ENCODE measurements around the gene TGFB2.
"Not testable (repeated sequence)": the region's sequence is repeated elsewhere in the genome, so short reads cannot be mapped to it uniquely, and the experiment has no call there.

TGFB2 gene

DNA sequence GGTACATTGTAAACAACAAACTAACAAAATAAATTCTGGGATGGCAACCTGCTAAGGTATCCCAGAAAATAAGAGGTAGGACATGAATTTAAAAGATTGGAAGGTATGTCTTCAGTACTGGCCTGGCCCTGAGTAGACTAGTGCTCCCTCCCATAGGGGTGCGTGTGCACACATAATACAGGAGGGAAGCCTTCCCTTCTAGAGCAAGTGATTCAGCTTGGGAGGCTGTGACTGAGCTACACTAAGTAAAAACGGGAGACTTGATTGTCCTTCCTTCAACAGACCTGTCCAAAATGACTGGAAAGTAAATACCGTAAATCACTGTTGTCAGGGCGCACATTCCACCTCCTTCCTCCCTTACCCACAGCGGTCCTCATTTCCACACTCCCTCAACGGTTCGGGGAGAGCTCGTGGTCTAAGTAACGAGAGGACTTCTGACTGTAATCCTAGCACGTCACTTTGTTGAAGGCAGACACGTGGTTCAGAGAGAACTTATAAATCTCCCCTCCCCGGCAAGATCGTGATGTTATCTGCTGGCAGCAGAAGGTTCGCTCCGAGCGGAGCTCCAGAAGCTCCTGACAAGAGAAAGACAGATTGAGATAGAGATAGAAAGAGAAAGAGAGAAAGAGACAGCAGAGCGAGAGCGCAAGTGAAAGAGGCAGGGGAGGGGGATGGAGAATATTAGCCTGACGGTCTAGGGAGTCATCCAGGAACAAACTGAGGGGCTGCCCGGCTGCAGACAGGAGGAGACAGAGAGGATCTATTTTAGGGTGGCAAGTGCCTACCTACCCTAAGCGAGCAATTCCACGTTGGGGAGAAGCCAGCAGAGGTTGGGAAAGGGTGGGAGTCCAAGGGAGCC is at the start of gene TGFB2:
Gene TGFB2, plus strand, starts transcription at position 523 of the 859 bp plus-strand sequence. CDS start 1,366 bp downstream, outside the sequence.
- peak in 1 of 2 donors; percentile 13 for DNase-seq

DNA sequence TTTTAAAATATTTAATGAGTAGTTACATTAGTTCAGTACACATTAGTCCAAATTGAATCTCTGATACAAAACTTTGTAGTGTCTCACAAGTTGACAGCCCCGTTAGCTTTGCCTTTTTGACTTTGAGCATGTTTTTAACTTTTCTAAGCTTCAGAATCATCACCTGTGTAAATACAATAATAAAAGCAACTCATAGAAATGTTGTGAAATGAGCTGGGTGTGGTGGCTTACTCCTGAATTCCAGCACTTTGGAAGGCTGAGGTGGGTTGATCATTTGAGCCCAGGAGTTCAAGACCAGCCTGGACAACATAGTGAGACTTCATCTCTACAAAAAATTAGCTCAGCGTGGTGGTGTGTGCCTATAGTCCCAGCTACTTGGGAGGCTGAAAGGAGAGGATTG is 49.0 kb upstream of the TGFB2 start:
- no peak for DNase-seq

DNA sequence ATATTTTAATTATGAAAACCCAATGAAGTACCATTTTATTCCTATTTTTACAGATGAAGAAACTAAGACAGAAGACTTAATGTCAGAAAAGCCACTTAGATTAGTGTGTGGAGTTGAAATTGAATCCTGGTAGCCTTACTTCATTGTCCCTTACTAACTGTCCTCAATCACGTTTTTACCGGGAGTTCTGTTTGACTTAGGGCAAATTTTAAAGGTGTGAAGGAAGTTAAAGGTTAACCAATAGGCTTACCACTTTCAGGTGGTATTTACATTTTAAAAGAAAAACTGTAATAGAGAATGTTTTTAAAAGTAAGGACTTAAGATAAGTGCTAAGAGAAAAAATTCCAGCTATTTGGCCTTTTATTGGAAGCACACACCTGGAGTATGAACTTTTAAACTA is 47.7 kb upstream of the TGFB2 start:
- no peak for DNase-seq

DNA sequence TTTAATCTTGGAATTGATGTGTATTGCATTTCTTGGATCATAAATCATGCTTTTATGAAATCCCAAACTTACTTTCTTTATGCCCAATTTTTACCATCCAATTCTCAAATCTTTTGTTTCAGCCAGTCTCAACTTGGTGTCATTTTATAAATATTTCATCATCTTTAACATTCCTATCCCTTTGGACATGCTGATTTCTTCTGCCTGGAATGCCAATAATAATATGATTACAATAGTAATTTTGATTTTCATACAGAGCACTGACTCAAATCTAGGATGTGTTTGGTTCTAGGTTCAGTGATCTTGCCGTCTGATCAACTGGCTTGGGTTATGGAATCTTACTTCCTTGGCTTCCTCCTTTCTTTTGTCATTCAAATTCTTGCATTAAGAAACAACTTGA is 47.3 kb upstream of the TGFB2 start:
- no peak for DNase-seq

DNA sequence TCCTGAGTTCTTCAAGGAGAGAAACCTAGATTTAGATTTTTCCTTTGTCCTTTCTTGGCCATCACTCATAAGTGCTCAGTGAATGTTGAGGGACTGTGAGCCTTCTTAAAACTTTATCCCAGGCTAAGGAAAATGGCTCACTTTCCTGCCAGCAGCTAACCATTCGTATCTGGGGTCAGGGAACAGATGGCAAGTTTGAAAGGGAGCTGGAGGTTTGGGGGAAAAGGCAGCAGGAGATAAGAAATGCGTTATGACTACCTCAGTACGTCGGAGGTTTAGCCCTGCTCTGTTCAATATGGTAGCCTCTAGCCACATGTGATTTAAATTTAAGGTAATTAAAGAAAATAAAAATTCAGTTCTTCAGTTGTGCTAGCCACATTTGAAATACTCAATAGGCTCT is 46.7 kb upstream of the TGFB2 start:
- no peak for DNase-seq

DNA sequence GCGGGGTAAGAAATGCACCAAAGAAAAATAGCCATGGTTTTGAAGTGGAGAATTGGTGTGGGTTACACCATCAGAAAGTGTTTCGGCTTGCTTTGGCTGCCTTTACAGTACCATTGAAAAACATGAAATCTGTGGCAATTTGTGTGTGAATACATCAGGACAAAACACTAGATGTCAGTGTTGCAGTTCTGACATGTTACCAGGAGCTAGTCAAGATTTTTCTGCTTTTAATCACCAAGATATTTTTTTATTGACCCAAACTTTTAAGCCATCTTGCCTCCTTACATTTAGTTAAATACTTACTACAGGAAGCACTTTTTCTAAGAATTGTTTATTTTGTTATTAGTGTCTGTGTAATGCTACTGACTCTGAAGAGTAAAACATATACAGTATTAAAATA is 45.7 kb upstream of the TGFB2 start:
- DNase-seq: no peak

DNA sequence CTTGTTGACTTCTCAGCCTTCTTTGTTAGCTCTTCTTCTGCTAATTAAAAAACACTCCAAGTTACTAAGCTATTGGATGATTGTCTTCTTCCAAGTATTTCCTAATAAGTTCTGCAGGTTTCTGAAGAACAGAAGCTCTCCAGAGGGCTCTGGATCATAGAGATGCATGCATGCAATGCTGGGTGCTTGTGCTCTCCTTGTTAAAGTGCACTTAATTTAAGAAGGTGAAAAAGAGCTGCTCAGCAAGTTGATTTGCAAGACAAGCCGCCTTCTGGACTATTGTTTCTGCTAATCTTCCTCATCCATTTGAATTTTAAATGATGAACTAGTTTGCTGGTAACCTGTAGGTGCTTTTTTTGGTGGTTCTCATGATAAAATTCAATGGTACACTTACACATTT is 43.9 kb upstream of the TGFB2 start:
- no peak for DNase-seq

DNA sequence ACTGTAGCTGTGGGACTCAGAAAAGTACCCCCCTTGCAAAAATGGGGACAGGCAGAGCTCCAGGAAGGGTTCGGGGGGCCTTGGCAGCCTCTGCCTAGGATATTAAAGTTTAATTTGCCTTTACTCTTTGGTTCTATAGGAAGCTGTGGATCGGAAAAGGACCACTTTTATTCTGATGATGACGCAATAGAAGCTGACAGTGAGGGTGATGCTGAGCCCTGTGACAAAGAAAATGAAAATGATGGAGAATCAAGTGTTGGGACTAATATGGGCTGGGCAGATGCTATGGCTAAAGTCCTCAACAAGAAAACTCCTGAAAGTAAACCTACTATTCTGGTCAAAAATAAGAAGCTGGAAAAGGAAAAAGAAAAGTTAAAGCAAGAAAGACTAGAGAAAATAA is 43.0 kb upstream of the TGFB2 start:
- no peak for DNase-seq

DNA sequence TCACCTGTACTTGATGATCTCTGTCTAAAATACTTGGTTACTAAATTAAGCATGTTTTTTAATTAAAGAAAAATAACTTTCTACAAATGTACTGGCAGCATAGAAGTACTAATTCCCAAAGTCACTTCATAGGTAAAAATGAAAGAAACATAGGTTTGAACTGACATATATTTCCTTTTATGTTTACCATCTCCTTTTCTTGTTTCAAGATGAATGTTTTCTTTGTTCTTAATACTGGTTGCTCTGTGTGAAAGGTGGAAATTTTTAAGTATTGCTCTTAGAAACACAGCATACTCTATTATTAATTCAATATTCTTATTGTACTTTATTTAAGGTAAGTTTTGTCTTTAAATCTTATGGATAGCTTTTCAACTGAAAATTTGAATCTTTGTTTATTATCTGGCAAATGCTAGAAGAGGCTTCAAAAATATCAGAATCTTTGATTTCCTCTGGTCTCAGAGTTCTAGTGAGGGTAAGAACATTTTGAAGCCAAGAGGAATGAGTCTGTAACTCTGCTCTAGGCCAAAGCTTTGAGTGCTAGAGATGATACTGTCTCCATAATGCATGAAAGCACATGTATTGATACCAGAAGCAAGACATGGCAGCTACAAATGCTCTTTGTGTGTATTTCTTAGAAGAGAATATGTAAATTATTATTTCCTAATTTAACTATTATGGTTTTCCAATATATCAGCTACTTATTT is 41.8 kb upstream of the TGFB2 start:
- no peak for DNase-seq

DNA sequence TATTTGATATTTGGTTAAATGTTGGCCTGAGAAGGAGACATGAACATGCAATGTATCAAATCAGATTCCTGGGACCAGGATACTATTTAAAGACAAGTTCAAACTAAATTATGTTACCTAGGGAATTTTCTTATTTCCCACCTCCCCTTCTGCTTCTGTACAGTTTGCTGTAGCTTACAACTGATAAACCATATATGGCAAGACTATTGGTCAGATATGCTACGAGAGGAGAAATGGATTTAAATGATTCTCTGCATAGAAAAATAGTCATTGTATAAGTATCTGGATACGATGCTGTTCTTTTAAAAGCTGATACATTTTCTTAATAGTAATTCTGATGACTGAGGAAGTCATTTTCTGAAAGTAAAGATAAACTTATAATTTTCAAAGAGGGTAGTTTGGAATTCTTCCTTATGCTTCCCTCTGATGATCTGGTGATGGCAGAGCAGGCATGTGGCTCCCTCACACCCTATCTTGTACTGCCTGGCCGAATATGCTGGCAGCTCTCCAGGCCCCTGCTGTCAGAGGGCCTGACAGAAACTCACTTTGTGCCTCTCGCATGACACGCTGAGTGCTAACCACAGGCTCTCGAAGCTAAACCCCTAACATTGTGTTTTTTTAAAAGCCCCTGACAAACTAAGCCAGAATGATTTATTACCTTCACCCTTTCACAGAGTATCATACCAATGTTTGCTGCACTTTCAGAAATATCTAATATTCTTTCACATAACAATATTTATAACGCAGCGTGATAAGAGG is 40.7 kb upstream of the TGFB2 start:
- no peak for DNase-seq

DNA sequence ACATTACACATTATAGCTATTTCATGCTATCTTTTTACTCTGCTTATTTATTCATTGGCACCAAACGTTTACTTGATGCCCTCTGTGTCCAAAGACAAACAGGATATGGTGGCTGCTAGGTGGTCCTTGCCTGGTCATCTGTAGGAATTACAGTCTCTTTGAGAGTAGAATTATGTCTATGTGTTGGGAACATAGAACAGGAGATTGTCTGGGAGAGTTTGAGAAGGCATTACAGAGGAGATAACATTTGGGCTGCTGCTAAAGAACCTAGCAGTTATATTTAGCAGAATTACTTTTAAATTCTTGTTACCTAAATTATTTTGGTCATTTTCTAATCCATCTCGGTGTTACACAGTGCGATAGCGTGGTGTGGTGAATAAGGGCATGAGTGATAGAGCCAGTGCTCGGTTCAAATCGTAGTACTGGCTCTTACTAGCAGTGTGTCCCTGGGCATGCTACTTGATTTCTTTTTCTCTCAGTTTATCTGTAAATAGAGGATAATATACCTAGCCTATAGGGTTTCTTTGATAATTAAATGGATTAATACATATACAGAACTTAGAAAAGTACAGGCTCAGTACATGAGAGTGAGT is 39.6 kb upstream of the TGFB2 start:
- no peak for DNase-seq

DNA sequence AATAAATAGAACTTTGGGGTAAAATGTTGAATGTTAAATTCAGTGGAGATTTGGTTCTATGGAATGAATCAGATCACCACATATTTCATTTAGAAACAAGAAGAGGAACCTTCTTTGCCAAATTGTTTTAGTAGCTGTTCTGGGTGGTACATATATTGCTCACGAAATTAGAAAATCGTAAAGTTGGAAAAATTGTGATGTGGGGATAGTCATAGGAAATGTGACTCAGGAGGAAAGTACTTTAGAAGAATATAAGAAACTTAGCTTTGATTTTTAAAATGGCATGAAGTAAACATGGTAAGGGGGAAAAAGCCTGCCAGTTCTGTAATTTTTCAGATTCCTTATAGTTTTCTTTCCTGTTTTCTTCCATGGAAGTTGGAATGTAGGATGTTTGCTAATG is 32.6 kb upstream of the TGFB2 start:
- DNase-seq: no peak

DNA sequence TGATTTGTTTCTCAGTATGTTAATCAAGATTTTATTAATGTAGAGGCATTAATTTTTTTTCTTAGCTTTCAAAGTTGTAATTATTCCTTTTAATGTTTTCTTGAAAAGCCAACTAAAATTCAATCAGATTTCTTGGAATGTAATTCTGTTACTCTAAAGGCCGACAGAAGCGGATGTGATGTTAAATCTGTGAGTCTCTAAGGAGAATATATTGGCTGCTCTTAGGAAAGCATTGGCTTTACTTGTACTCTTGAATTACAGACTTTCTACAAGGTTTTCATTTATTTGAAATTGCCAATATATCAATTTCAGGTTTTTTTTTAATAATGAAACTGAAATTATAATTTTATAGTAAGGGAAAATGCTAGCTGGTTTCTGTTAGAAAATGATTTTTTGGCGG is 30.8 kb upstream of the TGFB2 start:
- DNase-seq: no peak

DNA sequence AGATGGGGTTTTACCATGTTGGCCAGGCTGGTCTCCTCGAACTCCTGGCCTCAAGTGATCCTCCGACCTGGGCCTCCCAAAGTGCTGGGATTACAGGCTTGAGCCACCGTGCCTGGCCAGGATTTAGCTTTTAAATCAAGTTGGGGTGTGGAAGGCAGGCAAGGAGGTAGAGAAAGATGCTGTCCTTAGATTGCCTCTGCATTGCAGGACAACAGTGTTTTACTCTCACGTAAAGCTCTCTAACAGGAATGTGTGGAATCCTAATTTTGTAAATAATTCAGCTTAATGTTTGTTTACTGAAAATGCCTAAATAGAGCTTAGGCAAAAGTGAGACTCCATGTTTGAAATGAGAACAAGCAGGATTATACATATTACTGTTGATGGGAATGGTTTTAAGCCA is 29.5 kb upstream of the TGFB2 start:
- DNase-seq: no peak

DNA sequence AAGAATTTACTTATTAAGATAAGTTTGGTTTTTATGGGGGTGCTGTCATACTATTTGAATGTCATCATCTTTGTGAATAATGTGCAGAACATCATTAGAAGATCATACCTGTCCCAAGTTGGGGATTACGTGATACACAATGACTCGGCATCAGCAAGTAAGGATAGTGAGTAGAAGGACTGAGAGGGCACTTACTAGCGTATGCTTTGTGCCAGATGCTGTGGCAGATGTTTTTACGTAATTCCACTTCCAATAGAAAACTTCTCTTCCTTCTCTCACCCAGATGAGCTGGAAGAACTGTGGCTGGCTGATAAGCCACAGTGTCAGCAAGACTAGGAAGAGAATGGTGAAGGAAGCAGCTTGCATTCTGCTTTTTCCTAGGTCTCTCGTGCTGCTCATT is 28.1 kb upstream of the TGFB2 start:
- no peak for DNase-seq

DNA sequence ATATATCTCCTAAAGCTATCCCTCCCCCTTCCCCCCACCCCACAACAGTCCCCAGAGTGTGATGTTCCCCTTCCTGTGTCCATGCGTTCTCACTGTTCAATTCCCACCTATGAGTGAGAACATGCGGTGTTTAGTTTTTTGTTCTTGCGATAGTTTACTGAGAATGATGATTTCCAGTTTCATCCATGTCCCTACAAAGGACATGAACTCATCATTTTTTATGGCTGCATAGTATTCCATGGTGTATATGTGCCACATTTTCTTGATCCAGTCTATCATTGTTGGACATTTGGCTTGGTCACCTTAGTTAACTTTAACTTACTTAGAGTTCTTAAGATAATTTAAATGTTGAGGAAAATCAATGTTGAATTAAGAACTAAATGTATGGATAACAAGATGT is 25.0 kb upstream of the TGFB2 start:
- not testable (repeated sequence) for DNase-seq

DNA sequence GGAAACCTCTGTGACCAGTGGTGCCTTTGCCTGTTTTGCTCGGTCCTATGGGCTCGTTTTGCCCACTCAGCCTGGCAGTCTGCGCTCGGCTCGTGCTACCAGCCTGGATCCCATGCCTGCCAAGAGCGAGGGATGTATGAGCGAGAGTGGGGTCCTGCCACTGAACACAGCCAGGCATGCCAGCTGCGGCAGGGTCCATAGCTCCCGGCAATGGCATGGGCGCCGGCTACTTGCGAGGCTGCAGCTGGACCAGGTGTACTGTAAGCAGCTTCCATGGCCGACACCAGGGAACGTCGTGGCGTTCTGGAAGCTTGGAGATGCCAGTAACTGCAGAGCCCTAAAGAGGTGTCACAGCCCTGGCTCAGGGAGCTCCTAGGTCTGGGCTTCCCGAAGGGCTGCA is 22.4 kb upstream of the TGFB2 start:
- DNase-seq: no peak

DNA sequence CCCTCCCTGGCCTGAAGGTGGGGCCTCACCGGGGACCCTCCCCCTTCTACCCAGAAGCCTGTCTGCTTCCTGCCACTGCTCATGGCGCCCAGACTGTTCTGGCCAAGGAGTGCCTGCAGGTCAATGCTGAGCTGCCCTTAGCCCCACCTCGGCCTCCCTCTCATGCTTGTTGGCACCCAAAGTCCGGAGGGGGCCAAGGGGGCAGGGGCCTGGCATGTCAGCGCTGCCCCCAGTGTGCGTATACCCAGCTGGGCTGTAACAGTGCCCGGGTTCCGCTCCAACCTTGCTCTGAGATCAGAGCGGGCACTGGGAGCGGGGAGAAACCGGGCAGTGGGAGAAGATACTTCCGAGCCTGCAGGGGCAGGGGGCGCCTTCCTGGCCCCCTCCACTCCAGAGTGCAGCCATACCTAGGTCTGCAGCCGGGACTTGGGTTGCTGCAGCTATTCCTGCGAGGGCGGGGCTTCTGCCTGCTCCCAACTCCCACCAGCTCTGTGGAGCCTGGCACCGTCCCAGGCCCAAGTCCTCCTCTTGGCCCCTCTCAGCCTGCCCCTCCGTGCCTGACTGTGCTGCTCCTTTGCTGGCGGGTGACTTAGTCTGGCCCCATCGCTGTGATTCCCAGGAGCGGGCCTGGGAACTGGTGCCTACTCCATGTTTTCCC is 21.4 kb upstream of the TGFB2 start:
- DNase-seq: no peak

DNA sequence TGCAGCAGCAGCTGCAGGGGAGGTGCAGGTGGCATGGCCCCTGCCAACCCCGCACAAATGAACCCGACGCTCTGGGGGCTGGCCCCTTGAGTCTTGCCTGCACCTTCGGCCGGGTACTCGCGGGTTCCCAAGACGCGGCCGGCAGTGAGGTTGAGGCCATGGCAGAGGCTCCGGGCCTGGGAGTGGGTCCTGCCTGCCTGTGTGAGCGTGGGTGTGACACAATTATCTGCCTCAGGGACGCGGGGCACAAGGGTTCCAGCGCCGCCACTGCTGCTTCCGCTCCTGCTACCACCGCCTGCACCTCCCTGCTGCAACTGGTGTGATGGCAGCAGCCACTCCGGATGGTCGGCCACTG is 20.9 kb upstream of the TGFB2 start:
- DNase-seq: no peak

DNA sequence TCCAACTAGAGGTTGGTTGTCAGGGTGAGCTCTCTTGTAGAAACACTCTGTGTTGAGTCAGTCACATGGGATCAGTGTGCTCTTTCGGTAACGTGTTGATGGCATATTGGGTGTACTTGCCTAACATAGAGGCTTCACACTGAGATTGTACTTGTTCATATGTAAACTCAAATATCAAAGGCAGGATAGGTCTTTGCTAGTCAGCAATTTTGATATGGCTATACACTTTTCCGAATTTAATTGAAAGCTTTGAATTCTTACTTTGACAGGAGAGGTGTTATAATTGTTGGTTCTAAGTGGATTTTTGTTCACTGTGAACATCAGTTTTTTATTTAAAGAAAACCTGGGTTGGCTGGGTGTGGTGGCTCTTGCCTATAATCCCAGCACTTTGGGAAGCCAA is 16.4 kb upstream of the TGFB2 start:
- DNase-seq: no peak

DNA sequence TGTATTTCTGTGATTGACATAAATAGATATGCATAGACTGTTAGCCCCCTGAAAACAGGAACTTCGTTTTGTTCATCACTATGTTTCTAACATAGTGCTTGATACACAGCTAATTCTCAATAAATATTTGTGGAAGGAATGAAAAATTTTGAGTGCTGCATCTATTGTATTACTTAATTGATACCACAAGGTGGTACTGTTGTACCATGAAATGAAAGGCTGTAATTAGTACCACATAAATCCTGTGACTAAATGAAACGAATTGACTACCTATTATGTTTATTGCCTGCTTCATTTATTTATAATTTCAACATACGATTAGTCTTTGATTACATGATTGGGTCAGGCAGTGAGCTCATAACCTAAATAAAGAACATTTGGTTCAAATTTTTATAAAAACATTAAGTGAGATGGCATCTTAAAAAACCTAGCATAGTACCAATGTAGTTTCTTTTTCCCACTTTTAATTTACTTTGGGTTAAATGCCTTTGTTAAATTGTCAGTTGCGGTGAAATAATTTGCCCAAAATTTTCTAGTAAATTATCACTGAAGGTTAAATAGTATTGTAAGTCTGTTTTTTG is 15.0 kb upstream of the TGFB2 start:
- no peak for DNase-seq

DNA sequence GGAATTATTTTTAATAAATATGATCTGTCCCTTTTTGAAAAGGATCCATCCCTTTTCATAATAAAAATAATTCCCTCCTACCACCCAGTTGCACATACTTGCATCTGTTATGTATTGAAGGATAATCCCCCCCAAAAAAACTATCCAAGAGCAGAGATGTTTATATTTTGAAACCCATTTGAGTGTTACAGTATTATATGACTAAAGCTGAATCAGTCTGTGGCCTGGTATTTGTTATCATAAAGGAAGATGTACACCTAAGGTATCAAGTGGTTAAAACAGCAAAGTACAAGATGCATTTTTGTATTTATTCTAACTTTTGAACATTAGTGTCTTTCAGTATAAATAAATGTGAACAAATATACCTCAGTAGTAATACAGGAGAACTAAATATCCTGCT is 12.7 kb upstream of the TGFB2 start:
- no peak for DNase-seq

DNA sequence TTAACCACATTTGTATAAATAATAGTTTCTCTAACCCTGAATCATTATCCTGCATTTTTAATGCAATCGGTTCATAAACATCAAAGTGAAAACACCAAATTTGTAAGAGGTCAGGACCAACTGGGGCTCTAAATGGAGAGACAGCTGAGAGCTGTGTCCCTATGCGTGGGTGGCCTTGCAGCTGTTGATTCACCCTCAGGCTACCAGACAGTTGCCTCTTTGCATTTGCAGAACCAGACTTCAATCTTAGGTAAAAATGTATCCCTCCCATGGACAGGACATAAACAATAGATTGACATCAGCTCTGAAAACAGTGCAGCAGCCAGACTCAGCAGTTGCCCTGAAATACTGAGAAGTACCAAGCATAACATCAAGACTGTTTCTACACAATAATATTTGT is 8.8 kb upstream of the TGFB2 start:
- no peak for DNase-seq

Measured in activated CD4-positive, alpha-beta T cell treated with anti-CD3 and anti-CD28 coated beads for 4 hours (primary cell).